Neural crest cell (in vitro differentiated cells): Measurements from ENCODE around the gene A2ML1. TPM values are rescaled to one million over a fixed set of nuclear protein-coding genes. Genes with fewer than 3 reads are reported as not detected.

Source experiments
- DNase-seq: peaks from one replicate; pipeline ENCODE4 v3.0.0; 2021; ENCODE audit warnings: low read depth, mixed read lengths, low spot score
- H3K27ac Mint-ChIP-seq: one replicate; pipeline ENCODE4 v1.8.0; 2021; ENCODE audit warnings: mild to moderate bottlenecking, mixed read lengths; ENCODE audit not compliant: unreplicated experiment
- H3K27me3 Mint-ChIP-seq: 2 replicates; pipeline ENCODE4 v1.8.0; 2021; ENCODE audit warnings: low read depth, mild to moderate bottlenecking, mixed read lengths
- H3K36me3 Mint-ChIP-seq: 2 replicates; pipeline ENCODE4 v1.8.0; 2021; ENCODE audit warnings: low read depth, mild to moderate bottlenecking, mixed read lengths
- H3K4me1 Mint-ChIP-seq: 2 replicates; pipeline ENCODE4 v1.8.0; 2021; ENCODE audit warnings: mixed read lengths
- H3K4me3 Mint-ChIP-seq: one replicate; pipeline ENCODE4 v1.8.0; 2021; ENCODE audit warnings: mild to moderate bottlenecking, mixed read lengths
- H3K9me3 Mint-ChIP-seq: 2 replicates; pipeline ENCODE4 v1.8.0; 2021; ENCODE audit warnings: mixed read lengths
- CTCF ChIP-seq: fragments of 200-600 bp; sonication (generic); conservative IDR thresholded peaks from 2 replicates; pipeline ENCODE4 v1.5.0; 2021; ENCODE audit warnings: antibody characterized with exemption, mild to moderate bottlenecking
- long read RNA-seq: library from polyadenylated mRNA; unstranded; transcript quantifications from one replicate; pipeline ENCODE4 v2.0.0, GENCODE V29; 2020
- total RNA-seq: library from RNA; stranded (reverse); gene quantifications from 2 replicates; pipeline ENCODE4 v1.2.1, GENCODE V29; 2021

Gene A2ML1
- total RNA-seq, result not detected in 2 replicates
- long read RNA-seq, partial matches to known transcripts, result 0 of 1 reads
- long read RNA-seq, other reads (novel, unspliced or antisense), result 1 of 1 reads

GRCh38 chr12:8822298-8822697 lies at the start of gene A2ML1:
Gene A2ML1, plus strand, starts transcription at chr12:8822621. Its CDS starts 31 bp downstream, at chr12:8822652.
- no peak for TF ChIP-seq CTCF
- H3K4me3 Mint-ChIP-seq, result no peak within 1 kb of the TSS
- no peaks in the 10 kb centered on the region for H3K4me1 Mint-ChIP-seq
- H3K27ac Mint-ChIP-seq, result no peak within 1 kb of the TSS
- H3K27me3 Mint-ChIP-seq, result peaks cover 3% of the 10 kb centered on the region
- H3K9me3 Mint-ChIP-seq, result peaks cover 7% of the 10 kb centered on the region
- H3K36me3 Mint-ChIP-seq, result peaks cover 4% of the 10 kb centered on the region
- no peak for DNase-seq

GRCh38 chr12:8773461-8773860 lies 49.0 kb upstream of the A2ML1 start:
- Mint-ChIP-seq H3K4me3 (no peak overlapping the region), H3K27ac (no peak overlapping the region), H3K4me1 (peaks cover 4% of the 10 kb centered on the region), H3K27me3 (no peaks in the 10 kb centered on the region), H3K36me3 (peaks cover 19% of the 10 kb centered on the region), H3K9me3 (no peaks in the 10 kb centered on the region)
- no peak for DNase-seq
- TF ChIP-seq CTCF, result no peak

- DNase-seq, result no peak
- no peaks in the 10 kb centered on the region for H3K9me3 Mint-ChIP-seq
- H3K4me1 Mint-ChIP-seq, result peaks cover 4% of the 10 kb centered on the region
- no peak overlapping the region for H3K4me3 Mint-ChIP-seq
- H3K27ac Mint-ChIP-seq, result no peak overlapping the region
- no peak for TF ChIP-seq CTCF
- peaks cover 9% of the 10 kb centered on the region for H3K36me3 Mint-ChIP-seq
- H3K27me3 Mint-ChIP-seq, result no peaks in the 10 kb centered on the region
Measured at GRCh38 chr12:8779281-8779680, 43.1 kb upstream of the A2ML1 start.

GRCh38 chr12:8779862-8780261 lies 42.6 kb upstream of the A2ML1 start:
- H3K4me1 Mint-ChIP-seq, result peaks cover 4% of the 10 kb centered on the region
- H3K27me3 Mint-ChIP-seq, result no peaks in the 10 kb centered on the region
- H3K27ac Mint-ChIP-seq, result no peak overlapping the region
- no peak for DNase-seq
- peaks cover 9% of the 10 kb centered on the region for H3K36me3 Mint-ChIP-seq
- TF ChIP-seq CTCF, result no peak
- H3K4me3 Mint-ChIP-seq, result no peak overlapping the region
- H3K9me3 Mint-ChIP-seq, result no peaks in the 10 kb centered on the region

GRCh38 chr12:8780389-8780788 lies 42.0 kb upstream of the A2ML1 start:
- peak; percentile 78 for TF ChIP-seq CTCF
- Mint-ChIP-seq H3K27me3 (no peaks in the 10 kb centered on the region), H3K4me3 (no peak overlapping the region), H3K27ac (no peak overlapping the region), H3K36me3 (peaks cover 9% of the 10 kb centered on the region), H3K4me1 (peaks cover 4% of the 10 kb centered on the region), H3K9me3 (no peaks in the 10 kb centered on the region)
- DNase-seq, result no peak
